HG02870 (cell line): ENCODE results near the gene PRMT9.

ENCODE experiments used
- ATAC-seq: cut with Tn5 transposase; IDR thresholded peaks from one replicate; pipeline ENCODE4 v1.9.1; 2021; ENCODE audit warnings: mild to moderate bottlenecking, moderate library complexity; ENCODE audit not compliant: unreplicated experiment

Gene PRMT9

GRCh38 chr4:147625733-147626132 is 58.2 kb downstream of the PRMT9 start:
- no peak for ATAC-seq

DNA sequence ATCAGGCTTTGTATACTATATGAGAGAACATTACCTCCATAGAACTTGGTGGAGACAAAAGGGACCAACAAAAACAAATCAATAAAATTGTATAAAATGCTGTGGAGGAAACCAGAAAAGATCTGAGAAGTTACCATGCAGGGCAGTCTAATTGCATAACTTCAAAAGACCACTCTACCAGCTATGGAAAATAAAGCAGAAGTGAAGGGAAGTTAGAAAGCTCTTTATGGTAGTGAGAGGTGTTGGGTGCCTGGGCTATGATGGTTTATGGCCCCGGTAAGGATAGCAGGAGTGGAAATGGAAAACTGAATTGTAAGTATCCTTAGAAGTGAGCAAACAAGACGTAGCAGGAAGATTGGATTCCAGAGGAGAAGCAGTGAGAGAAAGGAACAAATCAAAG is 63.6 kb downstream of the PRMT9 start:
- ATAC-seq, result no peak

DNA sequence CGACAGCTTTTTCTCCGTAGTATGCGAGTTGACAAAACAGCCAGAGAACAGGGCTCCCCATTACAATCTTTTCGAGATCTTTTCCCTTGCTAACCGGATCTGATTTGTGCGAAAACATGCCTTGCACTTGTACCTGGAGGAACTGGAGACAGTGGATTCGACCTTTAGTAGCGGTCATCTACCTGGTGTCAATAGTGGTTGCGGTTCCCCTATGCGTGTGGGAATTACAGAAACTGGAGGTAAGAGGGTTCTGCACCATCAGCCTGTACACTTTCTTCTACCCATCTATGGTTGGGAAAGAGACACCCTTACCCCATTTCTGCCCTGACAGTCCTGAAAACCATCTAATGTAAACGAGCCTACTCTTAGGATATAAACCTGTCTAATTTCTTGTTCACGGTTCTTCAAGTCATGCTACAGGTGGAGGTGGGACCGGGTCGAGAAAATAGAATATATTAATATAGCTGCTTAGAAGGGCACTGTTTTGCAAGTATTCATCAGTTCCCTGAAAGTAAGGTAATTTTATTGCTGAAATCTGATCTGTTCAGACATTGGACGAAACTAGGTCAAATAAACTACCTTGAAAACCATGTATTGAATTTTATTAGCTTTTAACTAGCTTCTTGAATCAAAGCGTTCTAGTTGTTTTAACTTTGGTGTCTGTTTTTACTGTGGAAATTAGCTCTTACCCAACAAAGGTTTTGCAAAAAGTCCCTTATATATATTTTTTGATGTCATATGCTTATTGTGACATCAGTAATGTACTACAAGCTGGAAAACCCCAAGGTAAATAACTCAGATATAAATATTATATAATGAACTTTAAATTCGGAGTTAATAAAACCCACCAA is 65.9 kb downstream of the PRMT9 start:
- ATAC-seq, result peak; percentile 9

GRCh38 chr4:147617173-147617840 is 66.7 kb downstream of the PRMT9 start, which contains the start of gene TMEM184C:
Gene TMEM184C, plus strand, starts transcription at chr4:147617397. Its CDS starts 560 bp downstream, at chr4:147617957.
- peak; percentile 99 for ATAC-seq

DNA sequence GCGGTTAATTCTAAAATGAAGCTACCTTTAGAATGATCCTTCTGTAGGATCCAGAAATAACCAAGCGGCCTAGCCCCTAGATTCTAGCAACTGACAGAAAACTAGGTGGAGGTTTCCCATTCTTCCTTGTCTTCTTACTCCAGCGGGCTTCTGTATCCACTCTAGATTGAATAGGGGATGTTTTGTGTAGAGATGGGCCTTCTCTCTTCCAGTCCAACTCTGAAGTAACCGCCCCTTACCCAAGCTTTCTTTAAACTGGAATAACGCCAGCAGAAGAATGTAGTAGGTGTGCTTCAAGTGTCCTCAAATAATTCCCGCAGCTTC is 67.2 kb downstream of the PRMT9 start:
- ATAC-seq, result peak; percentile 3

DNA sequence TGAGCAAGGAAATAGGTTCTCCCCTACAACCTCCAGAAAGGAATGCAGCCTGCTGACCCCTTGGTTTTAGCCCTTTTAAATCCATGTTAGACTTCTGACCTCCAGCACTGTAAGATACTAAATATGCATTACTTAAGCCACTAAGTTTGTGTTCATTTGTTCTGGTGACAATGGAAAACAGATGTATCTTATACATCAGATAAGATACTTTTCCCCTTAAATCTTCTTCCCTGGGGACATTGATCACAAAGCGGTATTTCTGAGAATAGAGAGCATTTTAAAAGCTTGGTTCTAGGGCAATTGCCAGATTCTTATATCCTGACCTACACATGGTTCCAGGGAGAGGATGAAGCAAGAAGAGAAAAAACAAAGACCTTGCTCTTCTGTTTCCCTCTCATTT is 73.3 kb downstream of the PRMT9 start:
- no peak for ATAC-seq

- no peak for ATAC-seq
These were observed 76.5 kb downstream of the PRMT9 start for GRCh38 chr4:147607471-147607870.

- ATAC-seq, result no peak
These were observed 78.5 kb downstream of the PRMT9 start for GRCh38 chr4:147605499-147605898.

DNA sequence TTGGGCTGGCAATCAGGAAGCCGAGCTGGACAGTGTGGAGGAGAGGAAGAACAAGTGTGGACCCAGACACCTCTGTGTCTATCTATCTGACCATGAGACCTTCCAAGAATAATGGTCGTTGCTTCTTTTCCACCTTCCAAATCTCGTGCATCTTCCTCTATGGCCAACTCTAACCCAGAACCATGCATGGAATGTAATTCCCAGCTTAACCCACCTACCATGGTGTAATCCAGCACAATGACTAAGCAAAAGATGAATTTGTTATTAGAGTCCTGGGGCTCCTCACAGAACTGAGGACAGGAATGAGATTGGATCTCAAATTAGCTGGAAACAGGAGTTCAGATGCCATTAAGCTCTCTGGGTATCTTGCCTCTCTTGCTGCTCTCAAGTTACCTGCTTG is 84.2 kb downstream of the PRMT9 start:
- ATAC-seq, result no peak

GRCh38 chr4:147599206-147599605 is 84.8 kb downstream of the PRMT9 start:
- no peak for ATAC-seq

GRCh38 chr4:147597561-147597960 is 86.4 kb downstream of the PRMT9 start:
- ATAC-seq, result no peak

GRCh38 chr4:147596981-147597380 is 87.0 kb downstream of the PRMT9 start:
- ATAC-seq, result no peak

DNA sequence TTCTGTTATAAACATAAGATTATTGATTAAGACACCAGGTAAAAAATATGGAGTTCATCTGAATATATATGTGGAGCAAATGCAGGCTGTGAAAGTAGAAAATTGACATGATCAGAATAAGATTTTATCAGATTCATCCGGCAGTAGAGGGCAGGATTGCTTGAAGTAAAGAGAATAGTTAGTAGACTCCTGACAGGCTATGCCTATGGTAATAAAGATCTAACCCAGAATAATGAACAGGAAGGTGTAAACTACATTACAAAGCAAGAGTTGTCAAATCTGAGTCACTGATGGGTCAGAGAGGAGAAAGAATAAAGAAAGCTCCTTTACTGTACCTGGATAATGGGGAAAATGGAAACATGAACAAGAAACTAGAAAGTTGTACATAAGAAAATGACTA is 87.6 kb downstream of the PRMT9 start:
- ATAC-seq, result no peak

- no peak for ATAC-seq
These were observed 89.4 kb downstream of the PRMT9 start for GRCh38 chr4:147594578-147594977.

- no peak for ATAC-seq
These were observed 89.9 kb downstream of the PRMT9 start for GRCh38 chr4:147594107-147594506.

DNA sequence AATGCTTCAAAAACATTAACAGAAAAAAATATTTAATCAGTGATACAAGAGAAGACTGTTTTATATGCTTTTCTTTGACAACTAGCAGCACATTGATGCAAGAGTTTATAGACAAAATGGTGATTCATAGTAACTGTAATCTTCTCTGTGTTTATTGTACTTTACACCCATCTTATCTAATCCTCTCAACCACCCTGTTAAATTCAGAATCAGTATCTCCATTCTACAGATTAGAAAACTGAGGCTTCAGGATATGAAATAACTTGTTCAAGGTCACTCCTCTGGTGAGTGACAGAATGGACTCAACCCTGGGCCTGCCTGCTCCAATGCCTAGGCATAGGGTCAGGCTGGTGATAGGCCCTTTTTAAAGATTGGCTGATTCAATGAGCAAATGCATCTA is 92.9 kb downstream of the PRMT9 start:
- no peak for ATAC-seq

- ATAC-seq, result no peak
These were observed 93.6 kb downstream of the PRMT9 start for GRCh38 chr4:147590249-147590920.

DNA sequence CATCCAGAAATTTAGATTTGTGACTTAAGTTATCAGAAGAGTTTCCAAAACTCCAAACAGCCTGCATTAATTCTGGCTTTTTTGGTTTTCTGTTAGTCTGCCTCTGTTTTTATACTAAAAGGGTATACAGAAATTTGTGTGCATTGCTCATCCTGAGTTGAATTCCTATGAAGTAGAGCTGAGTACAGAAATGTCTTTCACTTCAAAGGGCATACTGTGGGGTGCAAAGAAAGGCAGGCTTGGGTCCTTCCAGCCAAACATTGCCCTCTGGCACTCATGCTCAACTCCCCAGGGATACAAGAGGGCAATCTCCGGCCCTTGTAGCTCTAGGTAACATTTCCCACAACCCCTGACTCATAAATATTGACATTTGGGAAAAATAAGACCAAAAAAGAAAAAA is 94.4 kb downstream of the PRMT9 start:
- ATAC-seq, result no peak
